Retinal pigment epithelial cell (primary cell): ENCODE data around the gene MTA3.

Source experiments
- DNase-seq: peaks from one replicate; pipeline ENCODE4 v3.0.0-alpha.2; 2010; ENCODE audit warnings: low read depth
- H3K4me3 ChIP-seq: 2 replicates; pipeline ENCODE4 v1.5.1; 2011; ENCODE audit warnings: mild to moderate bottlenecking, low read length, control low read depth, moderate library complexity
- TF ChIP-seq, protein P1 (sequence below): conservative IDR thresholded peaks from 2 replicates; pipeline ENCODE4 v1.5.1; 2011; ENCODE audit warnings: low read depth, low read length, control low read depth, inconsistent platforms

The MTA3 gene

DNA sequence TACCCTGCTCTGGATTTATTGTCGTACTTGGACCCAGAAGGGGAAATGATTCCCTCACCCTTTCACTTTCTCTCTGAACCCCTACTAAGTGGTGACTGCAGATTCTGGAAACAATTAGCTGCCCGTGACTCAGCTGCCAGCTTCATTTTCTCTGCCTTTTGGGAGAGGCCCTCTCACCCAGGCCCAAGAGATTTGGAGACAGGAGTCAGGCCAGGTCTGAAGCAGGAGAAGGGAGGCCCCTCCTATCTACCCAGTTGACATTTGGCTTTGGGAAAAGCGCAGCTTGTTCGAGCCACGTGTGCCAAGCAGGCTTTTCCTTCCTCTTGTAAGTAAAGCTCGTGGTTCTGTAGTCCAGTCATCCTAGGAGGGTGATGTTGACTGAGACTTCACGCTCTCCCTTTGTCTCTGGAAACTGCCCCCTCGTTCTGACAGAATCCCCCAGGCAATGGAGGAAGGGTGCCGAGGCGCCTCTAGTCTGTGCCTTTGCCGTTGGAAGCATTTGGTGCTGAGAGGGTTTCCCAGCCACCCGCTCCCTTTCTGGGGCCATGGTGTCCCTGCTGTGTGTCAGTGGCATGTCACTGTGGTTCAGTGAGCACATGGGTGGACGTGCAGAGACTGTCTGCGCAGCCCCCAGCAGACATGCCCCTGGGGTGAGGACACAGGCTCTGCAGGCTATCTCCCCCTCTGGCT is 186.9 kb downstream of the MTA3 start:
- DNase-seq = no peak
- H3K4me3 ChIP-seq = no peak overlapping the region
- TF ChIP-seq, protein P1, sequence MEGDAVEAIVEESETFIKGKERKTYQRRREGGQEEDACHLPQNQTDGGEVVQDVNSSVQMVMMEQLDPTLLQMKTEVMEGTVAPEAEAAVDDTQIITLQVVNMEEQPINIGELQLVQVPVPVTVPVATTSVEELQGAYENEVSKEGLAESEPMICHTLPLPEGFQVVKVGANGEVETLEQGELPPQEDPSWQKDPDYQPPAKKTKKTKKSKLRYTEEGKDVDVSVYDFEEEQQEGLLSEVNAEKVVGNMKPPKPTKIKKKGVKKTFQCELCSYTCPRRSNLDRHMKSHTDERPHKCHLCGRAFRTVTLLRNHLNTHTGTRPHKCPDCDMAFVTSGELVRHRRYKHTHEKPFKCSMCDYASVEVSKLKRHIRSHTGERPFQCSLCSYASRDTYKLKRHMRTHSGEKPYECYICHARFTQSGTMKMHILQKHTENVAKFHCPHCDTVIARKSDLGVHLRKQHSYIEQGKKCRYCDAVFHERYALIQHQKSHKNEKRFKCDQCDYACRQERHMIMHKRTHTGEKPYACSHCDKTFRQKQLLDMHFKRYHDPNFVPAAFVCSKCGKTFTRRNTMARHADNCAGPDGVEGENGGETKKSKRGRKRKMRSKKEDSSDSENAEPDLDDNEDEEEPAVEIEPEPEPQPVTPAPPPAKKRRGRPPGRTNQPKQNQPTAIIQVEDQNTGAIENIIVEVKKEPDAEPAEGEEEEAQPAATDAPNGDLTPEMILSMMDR = no peak

DNA sequence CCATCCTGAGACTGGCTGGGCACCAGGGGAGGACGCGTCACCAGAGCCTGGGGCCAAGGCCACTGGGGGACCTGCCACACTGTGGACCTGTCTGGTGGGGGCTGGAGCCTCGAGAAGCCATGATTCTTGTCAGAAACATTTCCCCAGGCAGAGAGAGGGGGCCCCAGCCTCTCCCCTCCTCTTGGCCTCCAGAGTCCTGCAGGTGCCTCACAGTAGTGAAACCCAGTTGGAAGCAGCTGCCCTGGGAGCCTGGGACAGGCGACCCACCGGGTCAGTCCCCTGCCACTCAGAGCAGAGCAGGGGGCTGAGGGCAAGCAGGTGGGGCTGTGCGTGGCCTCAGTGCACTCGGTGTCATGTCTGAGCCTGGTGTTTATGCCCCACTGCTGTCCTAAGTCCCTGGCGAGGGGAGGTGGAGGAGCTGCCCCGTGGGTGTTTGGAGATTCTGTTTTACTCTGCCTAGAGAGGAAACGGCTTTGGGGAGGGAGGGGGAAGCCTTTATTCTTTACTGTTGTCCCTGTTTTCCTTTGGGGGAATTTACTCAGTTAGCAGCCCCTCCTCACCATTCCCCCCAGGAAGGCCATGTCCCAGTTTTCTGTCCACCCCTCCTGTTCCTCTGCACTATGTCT is 187.8 kb downstream of the MTA3 start:
- DNase-seq = no peak
- no peak overlapping the region for H3K4me3 ChIP-seq
- TF ChIP-seq, protein P1 = no peak

DNA sequence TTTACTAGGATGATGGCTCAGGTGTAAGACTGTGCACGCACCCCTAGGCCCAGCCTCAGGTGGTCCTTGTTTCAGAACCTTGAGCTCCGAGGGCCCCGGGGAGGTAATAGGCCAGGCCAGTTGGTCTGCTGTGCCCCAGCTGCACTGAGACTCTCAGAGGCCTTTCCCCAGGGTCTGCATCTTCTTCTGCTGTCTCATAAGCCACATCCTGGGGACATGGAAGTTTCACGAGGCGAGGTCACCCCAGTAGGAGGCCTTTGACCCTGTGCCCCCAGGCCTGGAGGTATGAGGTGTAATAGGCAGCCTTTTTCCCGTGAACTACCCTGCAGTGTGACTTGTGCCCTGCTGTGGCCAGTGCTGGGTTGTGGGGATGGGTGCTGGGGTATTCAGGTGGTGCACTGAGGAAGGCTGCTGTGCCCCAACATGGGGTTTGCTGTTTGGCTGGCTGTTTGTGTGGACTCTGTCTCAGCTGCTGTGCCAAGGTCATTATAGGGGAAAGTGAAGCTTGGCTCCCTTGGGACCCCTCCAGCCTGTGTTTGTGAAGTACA is 188.6 kb downstream of the MTA3 start:
- TF ChIP-seq, protein P1 = no peak
- no peak overlapping the region for H3K4me3 ChIP-seq
- no peak for DNase-seq

DNA sequence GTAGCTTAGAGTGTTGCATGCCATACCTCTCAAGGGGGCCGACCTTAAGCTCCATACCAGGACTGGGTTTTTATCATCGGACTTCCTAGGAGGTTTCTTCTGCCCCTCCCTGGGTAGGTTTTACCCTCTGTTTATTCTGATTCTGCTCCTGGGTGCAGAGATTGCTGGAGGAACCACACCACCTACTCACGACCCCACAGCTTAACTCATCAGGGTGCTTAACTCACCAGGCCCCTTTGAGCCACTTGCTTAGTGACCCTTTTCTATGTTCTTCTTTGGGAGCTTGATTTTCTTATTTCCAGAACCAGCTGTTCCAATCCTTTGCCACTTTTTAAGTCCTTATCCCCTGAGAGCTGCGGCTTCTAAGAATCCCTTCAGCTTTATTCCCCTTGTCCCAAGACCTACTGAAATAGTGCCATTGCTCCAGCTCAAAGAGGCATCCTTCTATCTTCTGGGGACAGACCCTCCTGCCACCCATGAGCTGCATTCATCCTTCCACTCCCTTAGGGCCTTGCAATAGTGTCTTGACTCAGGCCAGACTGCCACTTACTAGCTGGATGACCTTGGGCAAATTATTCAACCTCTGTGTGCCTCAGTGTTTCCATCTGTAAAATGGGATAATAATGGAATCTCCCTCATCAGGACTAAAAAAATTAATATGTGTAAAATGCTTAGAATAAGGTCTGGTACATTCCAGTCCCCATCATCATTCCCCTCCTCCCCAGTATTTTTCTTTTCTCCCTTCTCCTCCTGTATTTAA is 189.7 kb downstream of the MTA3 start:
- DNase-seq = no peak
- H3K4me3 ChIP-seq = no peak overlapping the region
- TF ChIP-seq, protein P1 = no peak

DNA sequence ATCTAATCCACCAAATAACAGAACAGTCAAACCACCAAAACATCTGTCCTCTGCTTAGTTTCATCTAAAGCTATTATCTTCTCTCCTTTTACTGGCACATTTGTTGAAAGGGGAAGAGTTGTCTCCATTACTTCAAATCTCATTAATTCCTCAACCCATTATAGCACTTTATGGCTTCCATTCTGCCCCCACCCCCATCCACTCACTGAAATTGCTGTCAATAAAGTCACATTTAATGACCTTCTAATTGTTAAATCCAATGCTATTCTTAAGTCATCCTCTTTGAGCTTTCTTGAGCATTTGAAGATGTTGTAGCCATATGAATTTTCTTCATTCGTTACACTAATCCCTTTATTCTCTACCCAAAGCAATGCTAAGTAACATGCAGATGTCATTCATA is 190.3 kb downstream of the MTA3 start:
- TF ChIP-seq, protein P1 = no peak
- DNase-seq = no peak
- no peak overlapping the region for H3K4me3 ChIP-seq

DNA sequence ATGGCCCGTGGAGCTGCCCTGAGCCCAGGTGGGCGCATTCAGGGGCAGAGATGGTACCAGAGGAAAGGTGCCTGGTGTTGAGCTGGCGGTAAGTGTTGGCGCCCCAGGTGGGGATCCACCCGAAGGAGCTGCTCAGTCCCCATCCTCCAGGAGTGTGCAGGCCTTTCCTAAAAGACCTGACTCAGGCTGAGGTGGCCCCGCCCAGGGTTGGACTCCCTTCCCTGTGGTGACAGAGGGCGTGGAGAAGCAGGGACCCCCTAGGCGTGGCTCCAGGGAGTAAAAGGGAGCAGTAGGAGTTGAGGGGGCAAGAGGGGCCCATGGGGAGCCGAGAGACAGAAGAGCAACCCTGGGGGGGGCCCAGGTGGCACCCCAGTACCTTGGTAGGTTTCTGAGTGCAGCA is 193.1 kb downstream of the MTA3 start:
- TF ChIP-seq, protein P1 = no peak
- H3K4me3 ChIP-seq = no peak overlapping the region
- no peak for DNase-seq
